MM.1S (cell line): Measurements from ENCODE around the gene PROCA1.
"Not testable (repeated sequence)": the region's sequence is repeated elsewhere in the genome, so short reads cannot be mapped to it uniquely, and the experiment has no call there.

Experiments
- DNase-seq: peaks from one replicate; pipeline ENCODE4 v3.0.0-alpha.2; 2015
- H2AFZ ChIP-seq: fragments of 300-600 bp; sonication (generic); 2 replicates; pipeline ENCODE4 v1.6.0; 2016; ENCODE audit warnings: antibody characterized with exemption, low read length
- H3F3A ChIP-seq: fragments of 300-600 bp; sonication (generic); 2 replicates; pipeline ENCODE4 v1.6.1; 2016; ENCODE audit warnings: mild to moderate bottlenecking, antibody characterized with exemption, low read length, moderate library complexity, mixed read lengths; ENCODE audit not compliant: insufficient read depth
- H3K27ac ChIP-seq: fragments of 300-600 bp; sonication (generic); 2 replicates; pipeline ENCODE4 v1.5.1; 2016; ENCODE audit warnings: mild to moderate bottlenecking, low read length
- H3K27me3 ChIP-seq: fragments of 300-600 bp; sonication (generic); replicated peaks from 2 replicates; pipeline ENCODE4 v1.6.0; 2016; ENCODE audit warnings: low read length; ENCODE audit not compliant: insufficient read depth
- H3K36me3 ChIP-seq: fragments of 300-600 bp; sonication (generic); replicated peaks from 2 replicates; pipeline ENCODE4 v1.6.1; 2016; ENCODE audit warnings: mild to moderate bottlenecking, low read length, mixed read lengths; ENCODE audit not compliant: insufficient read depth
- H3K4me1 ChIP-seq: fragments of 300-600 bp; sonication (generic); 2 replicates; pipeline ENCODE4 v1.6.1; 2016; ENCODE audit warnings: low read length, mixed read lengths
- H3K4me2 ChIP-seq: fragments of 300-600 bp; sonication (generic); 2 replicates; pipeline ENCODE4 v1.6.0; 2016; ENCODE audit warnings: low read depth, low read length
- H3K4me3 ChIP-seq: fragments of 300-600 bp; sonication (generic); 2 replicates; pipeline ENCODE4 v1.5.1; 2016; ENCODE audit warnings: low read length, mixed read lengths
- H3K79me2 ChIP-seq: fragments of 300-600 bp; sonication (generic); 2 replicates; pipeline ENCODE4 v1.6.1; 2016; ENCODE audit warnings: mixed run types, low read length, mixed read lengths
- H3K9ac ChIP-seq: fragments of 300-600 bp; sonication (generic); 2 replicates; pipeline ENCODE4 v1.6.1; 2016; ENCODE audit warnings: low read length, mixed read lengths
- H3K9me2 ChIP-seq: fragments of 300-600 bp; sonication (generic); replicated peaks from 2 replicates; pipeline ENCODE4 v1.6.1; 2016; ENCODE audit warnings: mild to moderate bottlenecking, low read length, mixed read lengths; ENCODE audit not compliant: insufficient read depth
- H3K9me3 ChIP-seq: fragments of 300-600 bp; sonication (generic); replicated peaks from 2 replicates; pipeline ENCODE4 v1.6.1; 2016; ENCODE audit warnings: mild to moderate bottlenecking, low read length, mixed read lengths; ENCODE audit not compliant: insufficient read depth
- H4K20me1 ChIP-seq: fragments of 300-600 bp; sonication (generic); 2 replicates; pipeline ENCODE4 v1.6.1; 2016; ENCODE audit warnings: mild to moderate bottlenecking, low read length, moderate library complexity, mixed read lengths; ENCODE audit not compliant: insufficient read depth
- CTCF ChIP-seq: fragments of 300-600 bp; sonication (generic); IDR thresholded peaks from 2 replicates; pipeline ENCODE4 v1.5.1; 2016; ENCODE audit warnings: antibody characterized with exemption, low read length, mixed read lengths
- EZH2 ChIP-seq: fragments of 300-600 bp; sonication (generic); optimal IDR thresholded peaks from 2 replicates; pipeline ENCODE3; 2017; ENCODE audit warnings: low read depth, mild to moderate bottlenecking, antibody characterized with exemption, low read length, mixed read lengths
- EZH2phosphoT487 ChIP-seq: fragments of 300-600 bp; sonication (generic); IDR thresholded peaks from 2 replicates; pipeline ENCODE4 v1.6.1; 2018; ENCODE audit warnings: antibody characterized with exemption, low read length

The PROCA1 gene

GRCh38 chr17:28737316-28737715, 25.6 kb upstream of the PROCA1 start:
- H3K79me2 ChIP-seq = no peaks in the 10 kb centered on the region
- no peak overlapping the region for H2AFZ ChIP-seq
- H3K9me3 ChIP-seq = no peaks in the 10 kb centered on the region
- no peak overlapping the region for H3K9ac ChIP-seq
- no peak overlapping the region for H3K27ac ChIP-seq
- no peak overlapping the region for H3K4me3 ChIP-seq
- H3K9me2 ChIP-seq = no peaks in the 10 kb centered on the region
- TF ChIP-seq CTCF (no peak), EZH2phosphoT487 (no peak), EZH2 (no peak)
- no peaks in the 10 kb centered on the region for H3F3A ChIP-seq
- no peak overlapping the region for H3K4me2 ChIP-seq
- H4K20me1 ChIP-seq = no peaks in the 10 kb centered on the region
- H3K36me3 ChIP-seq = no peaks in the 10 kb centered on the region
- DNase-seq = no peak
- H3K27me3 ChIP-seq = no peaks in the 10 kb centered on the region
- H3K4me1 ChIP-seq = peaks cover 23% of the 10 kb centered on the region

GRCh38 chr17:28735913-28736769, 24.5 kb upstream of the PROCA1 start:
- not testable (repeated sequence) for H3K4me2 ChIP-seq, H3K9me3 ChIP-seq, H3K9me2 ChIP-seq, H2AFZ ChIP-seq, H4K20me1 ChIP-seq, H3K4me3 ChIP-seq, H3K27me3 ChIP-seq, H3K36me3 ChIP-seq, H3K9ac ChIP-seq, H3F3A ChIP-seq, H3K79me2 ChIP-seq, DNase-seq, H3K27ac ChIP-seq
- peaks cover 14% of the 10 kb centered on the region for H3K4me1 ChIP-seq

GRCh38 chr17:28735242-28735722, 23.6 kb upstream of the PROCA1 start:
- no peaks in the 10 kb centered on the region for H3F3A ChIP-seq
- H3K9me2 ChIP-seq = no peaks in the 10 kb centered on the region
- H3K27me3 ChIP-seq = no peaks in the 10 kb centered on the region
- DNase-seq = no peak
- no peaks in the 10 kb centered on the region for H3K9me3 ChIP-seq
- H3K27ac ChIP-seq = no peak overlapping the region
- TF ChIP-seq EZH2phosphoT487 (no peak), CTCF (no peak), EZH2 (no peak)
- H3K9ac ChIP-seq = no peak overlapping the region
- no peak overlapping the region for H2AFZ ChIP-seq
- H3K4me1 ChIP-seq = peaks cover 11% of the 10 kb centered on the region
- no peaks in the 10 kb centered on the region for H4K20me1 ChIP-seq
- no peaks in the 10 kb centered on the region for H3K36me3 ChIP-seq
- H3K4me3 ChIP-seq = no peak overlapping the region
- H3K4me2 ChIP-seq = no peak overlapping the region
- H3K79me2 ChIP-seq = no peaks in the 10 kb centered on the region

- Histone ChIP-seq H3K27ac (no peak overlapping the region), H4K20me1 (no peaks in the 10 kb centered on the region), H3K27me3 (no peaks in the 10 kb centered on the region), H3F3A (no peaks in the 10 kb centered on the region), H3K36me3 (no peaks in the 10 kb centered on the region), H3K9ac (no peak overlapping the region), H3K4me1 (peaks cover 11% of the 10 kb centered on the region), H2AFZ (no peak overlapping the region), H3K4me2 (no peak overlapping the region), H3K79me2 (no peaks in the 10 kb centered on the region), H3K9me3 (no peaks in the 10 kb centered on the region), H3K9me2 (no peaks in the 10 kb centered on the region), H3K4me3 (no peak overlapping the region)
- no peak for DNase-seq
- no peak for TF ChIP-seq EZH2
- TF ChIP-seq CTCF = no peak
- TF ChIP-seq EZH2phosphoT487 = no peak
These were observed 23.1 kb upstream of the PROCA1 start for GRCh38 chr17:28734712-28735241.
